Keratinocyte (primary cell): ENCODE data around the gene PASD1. TPM values are rescaled to one million over a fixed set of nuclear protein-coding genes. Genes with fewer than 3 reads are reported as not detected.

Source experiments
- DNase-seq: peaks from one replicate; pipeline ENCODE4 v3.0.0-alpha.2; 2011; ENCODE audit warnings: low read depth, missing footprints, low spot score
- FAIRE-seq: peaks from 2 replicates; lab custom pipeline; 2011; peaks lifted over from hg19 to GRCh38; lab: Jason Lieb, UNC
- H2AFZ ChIP-seq: 2 replicates; pipeline ENCODE4 v1.6.0; 2012; ENCODE audit warnings: low read length, control low read depth, inconsistent platforms; ENCODE audit not compliant: control insufficient read depth
- H3K27ac ChIP-seq: 2 replicates; pipeline ENCODE4 v1.5.1; 2011; ENCODE audit warnings: low read length; ENCODE audit not compliant: control insufficient read depth, insufficient read depth
- H3K27me3 ChIP-seq: 3 replicates; pipeline ENCODE4 v1.6.0; 2011; ENCODE audit warnings: low read length; ENCODE audit not compliant: control insufficient read depth, insufficient read depth; ENCODE audit errors: extremely low read depth
- H3K36me3 ChIP-seq, 2 experiments: 2 replicates in 1 of 2; 3 replicates in 1 of 2; pipeline ENCODE4 v1.5.1; 2011; ENCODE audit warnings: low read length in 2 of 2, mild to moderate bottlenecking in 1 of 2; ENCODE audit not compliant: control insufficient read depth in 2 of 2, insufficient read depth in 2 of 2; ENCODE audit errors: extremely low read depth in 1 of 2
- H3K4me1 ChIP-seq: 3 replicates; pipeline ENCODE4 v1.5.1; 2011; ENCODE audit warnings: low read length; ENCODE audit not compliant: control insufficient read depth, insufficient read depth; ENCODE audit errors: extremely low read depth
- H3K4me2 ChIP-seq: 3 replicates; pipeline ENCODE4 v1.6.0; 2011; ENCODE audit warnings: low read depth, low read length; ENCODE audit not compliant: control insufficient read depth, insufficient read depth; ENCODE audit errors: extremely low read depth
- H3K4me3 ChIP-seq, 3 experiments: fragments of 200-600 bp in 1 of 3; sonication (generic) in 1 of 3; 2 replicates in 2 of 3; 3 replicates in 1 of 3; pipeline ENCODE4 v1.5.1; 2011 to 2016; ENCODE audit warnings: low read length in 3 of 3, mild to moderate bottlenecking in 3 of 3, control low read depth in 2 of 3, inconsistent platforms in 1 of 3, low read depth in 1 of 3, mixed read lengths in 1 of 3, mixed run types in 1 of 3, moderate library complexity in 1 of 3; ENCODE audit not compliant: control insufficient read depth in 2 of 3, insufficient read depth in 2 of 3; ENCODE audit errors: extremely low read depth in 1 of 3
- H3K79me2 ChIP-seq: 2 replicates; pipeline ENCODE4 v1.6.0; 2012; ENCODE audit warnings: low read length; ENCODE audit not compliant: control insufficient read depth, insufficient read depth
- H3K9ac ChIP-seq: 3 replicates; pipeline ENCODE4 v1.6.0; 2011; ENCODE audit warnings: low read length; ENCODE audit not compliant: control insufficient read depth, insufficient read depth; ENCODE audit errors: extremely low read depth
- H3K9me1 ChIP-seq: 3 replicates; pipeline ENCODE4 v1.6.0; 2011; ENCODE audit warnings: low read length; ENCODE audit not compliant: control insufficient read depth, insufficient read depth; ENCODE audit errors: extremely low read depth
- H3K9me3 ChIP-seq: 2 replicates; pipeline ENCODE4 v1.5.1; 2012; ENCODE audit warnings: low read depth, low read length; ENCODE audit not compliant: control insufficient read depth
- H4K20me1 ChIP-seq: 3 replicates; pipeline ENCODE4 v1.6.0; 2011; ENCODE audit warnings: low read length; ENCODE audit not compliant: control insufficient read depth, insufficient read depth; ENCODE audit errors: extremely low read depth
- EZH2 ChIP-seq: IDR thresholded peaks from one replicate; pipeline ENCODE4 v1.6.1; 2012; ENCODE audit warnings: inconsistent platforms, mild to moderate bottlenecking, low read length, moderate library complexity
- dilution Hi-C: fragments of 300-500 bp; cut with MboI; formaldehyde crosslinking; loops from one replicate; pipeline ENCODE4 v1.7.0; 2020; ENCODE audit warnings: low sequenced_read_pairs; ENCODE audit not compliant: extremely low pct_ligation_motif_present
- polyA plus RNA-seq, 5 experiments: library from polyadenylated mRNA; depleted of rRNA in 3 of 5; stranded (reverse) in 3 of 5; stranded (forward) in 1 of 5; unstranded in 1 of 5; fragments of >200 nt; gene quantifications; 1 replicate in 1 of 5; 2 replicates in 3 of 5; 3 replicates in 1 of 5; pipeline versions ENCODE4 v1.2.1 to v1.2.3, GENCODE V29; 2011 to 2012; ENCODE audit warnings: missing spikeins in 2 of 5, low read depth in 1 of 5, low replicate concordance in 1 of 5
- TF ChIP-seq, protein P1 (sequence below), 3 experiments: IDR thresholded peaks in 1 of 3; conservative IDR thresholded peaks in 1 of 3; optimal IDR thresholded peaks in 1 of 3; 2 replicates in 2 of 3; 3 replicates in 1 of 3; pipeline versions ENCODE3 to v1.5.1; 2011; ENCODE audit warnings: low read length in 3 of 3, mild to moderate bottlenecking in 3 of 3, moderate library complexity in 2 of 3, control low read depth in 1 of 3, inconsistent platforms in 1 of 3; ENCODE audit not compliant: insufficient read depth in 2 of 3; ENCODE audit errors: extremely low read depth in 1 of 3

PASD1 gene
- polyA plus RNA-seq, 1 donor (not counting 4 experiments of a cell fraction or from before 2014, with no cell fraction given), result not detected

GRCh38 chrX:151516538-151517187 lies 46.8 kb upstream of the PASD1 start:
- no peak overlapping the region for H3K4me3 ChIP-seq
- no peaks in the 10 kb centered on the region for H3K4me1 ChIP-seq
- no peak overlapping the region for H3K9ac ChIP-seq
- H3K27me3 ChIP-seq, result no peaks in the 10 kb centered on the region
- H3K36me3 ChIP-seq, result no peaks in the 10 kb centered on the region
- no peak overlapping the region for H3K27ac ChIP-seq
- dilution Hi-C loops, result no loop called here
- no peaks in the 10 kb centered on the region for H3K9me3 ChIP-seq
- no peaks in the 10 kb centered on the region for H4K20me1 ChIP-seq
- no peaks in the 10 kb centered on the region for H3K79me2 ChIP-seq
- FAIRE-seq (no peak), DNase-seq (no peak)
- no peak overlapping the region for H3K4me2 ChIP-seq
- no peaks in the 10 kb centered on the region for H3K9me1 ChIP-seq
- no peak overlapping the region for H2AFZ ChIP-seq
- no peak for TF ChIP-seq EZH2
- TF ChIP-seq, protein P1, sequence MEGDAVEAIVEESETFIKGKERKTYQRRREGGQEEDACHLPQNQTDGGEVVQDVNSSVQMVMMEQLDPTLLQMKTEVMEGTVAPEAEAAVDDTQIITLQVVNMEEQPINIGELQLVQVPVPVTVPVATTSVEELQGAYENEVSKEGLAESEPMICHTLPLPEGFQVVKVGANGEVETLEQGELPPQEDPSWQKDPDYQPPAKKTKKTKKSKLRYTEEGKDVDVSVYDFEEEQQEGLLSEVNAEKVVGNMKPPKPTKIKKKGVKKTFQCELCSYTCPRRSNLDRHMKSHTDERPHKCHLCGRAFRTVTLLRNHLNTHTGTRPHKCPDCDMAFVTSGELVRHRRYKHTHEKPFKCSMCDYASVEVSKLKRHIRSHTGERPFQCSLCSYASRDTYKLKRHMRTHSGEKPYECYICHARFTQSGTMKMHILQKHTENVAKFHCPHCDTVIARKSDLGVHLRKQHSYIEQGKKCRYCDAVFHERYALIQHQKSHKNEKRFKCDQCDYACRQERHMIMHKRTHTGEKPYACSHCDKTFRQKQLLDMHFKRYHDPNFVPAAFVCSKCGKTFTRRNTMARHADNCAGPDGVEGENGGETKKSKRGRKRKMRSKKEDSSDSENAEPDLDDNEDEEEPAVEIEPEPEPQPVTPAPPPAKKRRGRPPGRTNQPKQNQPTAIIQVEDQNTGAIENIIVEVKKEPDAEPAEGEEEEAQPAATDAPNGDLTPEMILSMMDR (optimal IDR thresholded peaks at IDR 0.05 in 1 of 3, IDR thresholded peaks at IDR 0.05 in 1 of 3, conservative IDR thresholded peaks at IDR 0.05 in 1 of 3; ENCODE audit: extremely low read depth in 1 of 3, insufficient read depth in 2 of 3, low read length in 3 of 3), result no peak

- dilution Hi-C loops, result no loop called here
- no peaks in the 10 kb centered on the region for H3K9me1 ChIP-seq
- no peak overlapping the region for H3K4me3 ChIP-seq
- no peaks in the 10 kb centered on the region for H4K20me1 ChIP-seq
- no peak overlapping the region for H3K4me2 ChIP-seq
- H3K79me2 ChIP-seq, result no peaks in the 10 kb centered on the region
- DNase-seq (no peak), FAIRE-seq (no peak)
- H3K9me3 ChIP-seq, result no peaks in the 10 kb centered on the region
- no peak overlapping the region for H3K9ac ChIP-seq
- no peaks in the 10 kb centered on the region for H3K27me3 ChIP-seq
- no peaks in the 10 kb centered on the region for H3K36me3 ChIP-seq
- no peaks in the 10 kb centered on the region for H3K4me1 ChIP-seq
- H3K27ac ChIP-seq, result no peak overlapping the region
- no peak for TF ChIP-seq EZH2
- TF ChIP-seq, protein P1 (optimal IDR thresholded peaks at IDR 0.05 in 1 of 3, IDR thresholded peaks at IDR 0.05 in 1 of 3, conservative IDR thresholded peaks at IDR 0.05 in 1 of 3; ENCODE audit: extremely low read depth in 1 of 3, insufficient read depth in 2 of 3, low read length in 3 of 3), result no peak
- H2AFZ ChIP-seq, result no peak overlapping the region
Observed at GRCh38 chrX:151517421-151517820, 46.1 kb upstream of the PASD1 start.
